ENCODE results near the gene ANAPC2.

Gene ANAPC2

GRCh38 chr9:137160716-137161557, 27.4 kb downstream of the ANAPC2 start:
- no peak for DNase-seq (ENCODE audit: extremely low spot score)
- CTCF ChIA-PET = interaction anchor here (1.6 kb wide), 1 partner anchor 76 kb away, joined by 4 read pairs; no protein-coding TSS in a partner anchor
- POLR2A ChIA-PET = no interaction called here
- TF ChIP-seq CTCF (IDR thresholded peaks at IDR 0.05; ENCODE audit: control extremely low read depth, extremely low read depth, low read depth, missing control alignments) = no peak

DNA sequence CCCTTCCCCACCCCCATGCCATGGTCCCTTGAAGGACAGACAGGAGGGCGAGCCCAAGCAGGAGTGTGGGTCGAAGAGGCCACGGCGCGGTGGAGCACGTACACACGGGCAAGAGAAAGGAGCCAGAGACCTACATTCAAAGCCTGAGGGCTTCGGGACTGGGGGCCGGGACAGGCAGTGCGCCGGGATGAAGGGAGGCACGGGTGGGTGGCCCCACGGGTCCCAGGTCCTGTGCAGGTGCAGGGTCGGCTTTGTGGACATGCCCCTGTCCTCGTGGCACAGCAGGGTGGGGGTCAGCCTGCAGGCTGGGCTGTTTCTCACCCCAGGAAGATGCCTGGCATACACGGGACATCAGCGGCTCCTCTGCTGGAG, 28.3 kb downstream of the ANAPC2 start:
- DNase-seq (ENCODE audit: extremely low spot score) = no peak
- CTCF ChIA-PET = interaction anchor here (1.6 kb wide), 1 partner anchor 77 kb away, joined by 4 read pairs; no protein-coding TSS in a partner anchor
- no peak for TF ChIP-seq CTCF (IDR thresholded peaks at IDR 0.05; ENCODE audit: control extremely low read depth, extremely low read depth, low read depth, missing control alignments)
- POLR2A ChIA-PET = no interaction called here

GRCh38 chr9:137159105-137160053, 29.0 kb downstream of the ANAPC2 start:
- no peak for DNase-seq (ENCODE audit: extremely low spot score)
- TF ChIP-seq CTCF (IDR thresholded peaks at IDR 0.05; ENCODE audit: control extremely low read depth, extremely low read depth, low read depth, missing control alignments) = no peak
- POLR2A ChIA-PET = no interaction called here
- CTCF ChIA-PET = interaction anchor here (1.6 kb wide), 1 partner anchor 77 kb away, joined by 4 read pairs; no protein-coding TSS in a partner anchor

DNA sequence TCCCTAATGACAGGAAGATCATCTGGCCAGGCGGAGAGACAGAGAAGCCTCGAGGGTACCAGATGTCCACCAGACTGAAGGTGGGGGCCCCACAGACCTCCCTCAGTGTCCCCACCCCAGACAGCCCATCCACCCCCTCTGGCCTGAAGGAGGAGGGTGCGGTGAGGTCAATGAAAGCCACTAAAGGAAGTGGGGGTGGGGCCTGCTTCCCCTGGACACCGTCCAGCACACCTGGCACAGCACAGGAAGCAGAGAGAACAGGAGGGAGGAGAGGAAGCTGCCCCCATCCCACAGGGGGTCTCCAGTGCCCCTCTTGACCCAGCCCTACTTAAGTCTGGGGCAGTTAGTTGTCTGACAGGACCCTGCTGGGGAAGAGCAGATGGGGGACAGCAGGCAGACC, 29.7 kb downstream of the ANAPC2 start:
- CTCF ChIA-PET = interaction anchor here (1.3 to 1.5 kb wide), 2 partner anchors 83 to 92 kb away, joined by 3 to 4 read pairs; no protein-coding TSS in a partner anchor
- POLR2A ChIA-PET = no interaction called here
- TF ChIP-seq CTCF (IDR thresholded peaks at IDR 0.05; ENCODE audit: control extremely low read depth, extremely low read depth, low read depth, missing control alignments) = no peak
- DNase-seq (ENCODE audit: extremely low spot score) = no peak

DNA sequence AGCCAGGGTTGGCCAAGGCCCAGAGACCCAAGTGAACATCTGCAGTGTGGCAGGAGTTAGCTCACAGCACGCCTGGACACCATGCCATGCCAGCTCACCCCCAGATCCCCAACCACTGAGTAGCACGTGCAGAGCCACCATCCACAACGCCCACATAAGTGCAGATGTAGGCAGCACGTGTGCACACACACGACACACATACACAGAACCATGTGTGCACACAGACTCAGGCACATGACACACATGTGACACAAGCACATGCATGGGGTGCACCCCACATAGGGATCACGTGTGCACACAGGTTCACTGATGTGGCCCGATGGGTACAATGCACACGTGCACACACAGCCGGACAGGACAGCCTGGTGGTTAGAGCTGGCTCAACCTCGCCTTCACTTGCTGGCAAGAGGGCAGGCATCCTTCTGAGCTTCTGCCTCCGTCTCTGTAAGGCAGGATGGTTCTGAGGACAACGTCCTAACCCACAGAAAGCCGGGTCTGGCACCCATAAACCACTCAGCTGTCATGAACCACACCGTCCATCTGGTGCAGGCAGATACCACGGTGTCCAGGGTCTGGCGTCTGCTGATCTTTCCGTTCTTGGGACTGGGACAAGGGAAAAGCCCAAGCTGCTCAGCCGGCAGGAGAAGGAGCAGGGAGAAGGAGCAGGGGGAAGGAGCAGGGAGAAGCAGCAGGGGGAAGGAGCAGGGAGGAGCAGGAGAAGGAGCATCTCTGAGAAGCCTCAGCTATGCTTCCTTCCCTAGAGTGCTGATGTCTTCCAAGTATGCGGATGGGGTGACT, 30.5 kb downstream of the ANAPC2 start:
- DNase-seq (ENCODE audit: extremely low spot score) = no peak
- TF ChIP-seq CTCF (IDR thresholded peaks at IDR 0.05; ENCODE audit: control extremely low read depth, extremely low read depth, low read depth, missing control alignments) = no peak
- ChIA-PET CTCF (interaction anchor here (0.9 to 2.2 kb wide), 9 partner anchors 9 to 129 kb away, joined by 3 to 7 read pairs (median 3); partner anchors contain the start of genes ABCA2, ANAPC2, RNF224 and SSNA1), POLR2A (no interaction called here)

All from GM10248 (cell line).